ENCODE results near the gene ZDHHC13.

DNA sequence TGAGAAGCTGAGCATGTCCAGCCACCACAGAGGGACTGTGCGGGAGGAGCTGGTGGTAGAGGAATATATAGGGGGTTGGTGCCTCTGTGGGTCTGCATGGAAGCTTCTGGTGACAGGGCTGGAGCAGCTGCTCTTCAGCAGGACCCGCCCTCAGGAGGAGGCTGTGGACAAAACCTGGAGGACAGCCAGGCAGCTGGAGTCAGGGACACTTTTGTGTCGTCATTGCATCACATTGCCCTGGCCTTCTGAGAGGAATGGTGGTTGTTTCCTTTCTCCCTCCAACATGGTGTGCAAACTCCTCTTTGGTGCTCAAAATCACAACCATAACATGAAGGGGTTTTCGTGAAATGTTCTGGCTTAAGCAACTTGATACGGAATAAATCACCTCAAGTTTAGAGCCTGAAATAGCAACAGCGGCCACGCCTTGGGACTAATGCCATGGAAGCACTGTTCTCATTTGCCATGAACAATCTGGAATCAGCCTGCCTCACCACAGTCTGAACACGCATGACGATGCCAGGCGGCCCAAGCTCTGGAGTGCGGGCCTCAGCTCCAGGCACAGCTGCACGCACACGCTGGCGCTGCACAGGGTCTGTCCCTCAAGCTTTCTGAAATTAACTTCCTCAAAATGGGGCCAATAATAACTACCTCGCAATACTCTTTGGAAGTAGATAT is 102.0 kb downstream of the ZDHHC13 start:
- TF ChIP-seq, protein P1, sequence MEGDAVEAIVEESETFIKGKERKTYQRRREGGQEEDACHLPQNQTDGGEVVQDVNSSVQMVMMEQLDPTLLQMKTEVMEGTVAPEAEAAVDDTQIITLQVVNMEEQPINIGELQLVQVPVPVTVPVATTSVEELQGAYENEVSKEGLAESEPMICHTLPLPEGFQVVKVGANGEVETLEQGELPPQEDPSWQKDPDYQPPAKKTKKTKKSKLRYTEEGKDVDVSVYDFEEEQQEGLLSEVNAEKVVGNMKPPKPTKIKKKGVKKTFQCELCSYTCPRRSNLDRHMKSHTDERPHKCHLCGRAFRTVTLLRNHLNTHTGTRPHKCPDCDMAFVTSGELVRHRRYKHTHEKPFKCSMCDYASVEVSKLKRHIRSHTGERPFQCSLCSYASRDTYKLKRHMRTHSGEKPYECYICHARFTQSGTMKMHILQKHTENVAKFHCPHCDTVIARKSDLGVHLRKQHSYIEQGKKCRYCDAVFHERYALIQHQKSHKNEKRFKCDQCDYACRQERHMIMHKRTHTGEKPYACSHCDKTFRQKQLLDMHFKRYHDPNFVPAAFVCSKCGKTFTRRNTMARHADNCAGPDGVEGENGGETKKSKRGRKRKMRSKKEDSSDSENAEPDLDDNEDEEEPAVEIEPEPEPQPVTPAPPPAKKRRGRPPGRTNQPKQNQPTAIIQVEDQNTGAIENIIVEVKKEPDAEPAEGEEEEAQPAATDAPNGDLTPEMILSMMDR (IDR thresholded peaks at IDR 0.05) = no peak
- TF ChIP-seq POLR2A (IDR thresholded peaks at IDR 0.05) = no peak
